Stomach (tissue), 9 donors: Measurements from ENCODE around the gene PRDM2. TPM values are rescaled to one million over a fixed set of nuclear protein-coding genes. Genes with fewer than 3 reads are reported as not detected.

Source experiments
- DNase-seq, 2 donors: peaks; one replicate each; pipeline versions ENCODE4 v3.0.0 to v3.0.0-alpha.2; 2013 to 2019
- H3K27ac ChIP-seq, 5 donors: fragments of 200-600 bp in 4 of 5; sonication (generic) in 4 of 5; one replicate each; pipeline ENCODE4 v1.5.1; 2013 to 2019; ENCODE audit warnings: mild to moderate bottlenecking in 1 of 5, moderate library complexity in 1 of 5
- H3K27me3 ChIP-seq, 3 donors: fragments of 200-600 bp; sonication (generic); one replicate each; pipeline ENCODE4 v1.5.1; 2017 to 2019; ENCODE audit warnings: mixed run types in 1 of 3
- H3K36me3 ChIP-seq, 4 donors: fragments of 200-600 bp; sonication (generic); 1 replicate in 3 of 4; 2 replicates in 1 of 4; pipeline ENCODE4 v1.5.1; 2016 to 2019
- H3K4me1 ChIP-seq, 4 donors: fragments of 200-600 bp; sonication (generic); one replicate each; pipeline ENCODE4 v1.5.1; 2016 to 2019
- H3K4me3 ChIP-seq, 4 donors: fragments of 200-600 bp; sonication (generic) in 3 of 4; one replicate each; pipeline ENCODE4 v1.5.1; 2016 to 2019; ENCODE audit warnings: mild to moderate bottlenecking in 1 of 4
- H3K9me3 ChIP-seq, 4 donors: fragments of 200-600 bp; sonication (generic); one replicate each; pipeline ENCODE4 v1.5.1; 2016 to 2019
- EP300 ChIP-seq: sonication (generic); formaldehyde crosslinking; IDR thresholded peaks from one replicate; pipeline ENCODE4 v1.6.1; 2017; ENCODE audit warnings: antibody characterized with exemption
- POLR2A ChIP-seq, 4 donors: fragments of 450-650 bp; IDR thresholded peaks; one replicate each; pipeline ENCODE4 v1.6.1; 2016; ENCODE audit warnings: antibody characterized with exemption in 4 of 4, control low read depth in 2 of 4, mild to moderate bottlenecking in 1 of 4, moderate library complexity in 1 of 4
- POLR2AphosphoS5 ChIP-seq, 3 donors: sonication (generic); formaldehyde crosslinking; IDR thresholded peaks; one replicate each; pipeline ENCODE4 v1.6.1; 2016; ENCODE audit warnings: antibody characterized with exemption in 3 of 3
- WGBS, 5 donors: extraction: QIAGEN DNeasy Blood & Tissue Kit in 3 of 5; methylation state at CpG; one replicate each; pipeline versions ENCODE4 v1.1.5 to v1.1.7; 2013 to 2018; 5-methylcytosine and 5-hydroxymethylcytosine counted together
- intact Hi-C: fragments of 100-400 bp; cut with DNase I; formaldehyde crosslinking; loops from one replicate; pipeline ENCODE4 v1.15.1; 2023; ENCODE audit warnings: low total_unique reads
- polyA plus RNA-seq, 3 donors: library from polyadenylated mRNA; stranded (reverse); fragments of 200-250 nt; gene quantifications; one replicate each; pipeline ENCODE4 v1.2.3, GENCODE V29; 2013
- total RNA-seq, 5 donors: library from RNA; depleted of rRNA; stranded (reverse); fragments of >200 nt; gene quantifications; one replicate each; pipeline versions ENCODE4 v1.1.0 to v1.2.3, GENCODE V29; 2014 to 2016
- TF ChIP-seq, protein P1 (sequence below), 7 experiments: fragments of 450-650 bp in 4 of 7; fragments of 200-600 bp in 3 of 7; sonication (generic) in 3 of 7; IDR thresholded peaks; one replicate each; pipeline ENCODE4 v1.5.1; 2016 to 2019; ENCODE audit warnings: antibody characterized with exemption in 7 of 7, control low read depth in 2 of 7, mild to moderate bottlenecking in 1 of 7
- donor health status: healthy with polysubstance abuse.
- donor health status: Bipolar disorder and iron deficiency.
- donor health status: healthy.

Gene PRDM2
- total and polyA plus RNA-seq, 8 donors, result 10.1 to 77.7 (median 24.8) TPM

DNA sequence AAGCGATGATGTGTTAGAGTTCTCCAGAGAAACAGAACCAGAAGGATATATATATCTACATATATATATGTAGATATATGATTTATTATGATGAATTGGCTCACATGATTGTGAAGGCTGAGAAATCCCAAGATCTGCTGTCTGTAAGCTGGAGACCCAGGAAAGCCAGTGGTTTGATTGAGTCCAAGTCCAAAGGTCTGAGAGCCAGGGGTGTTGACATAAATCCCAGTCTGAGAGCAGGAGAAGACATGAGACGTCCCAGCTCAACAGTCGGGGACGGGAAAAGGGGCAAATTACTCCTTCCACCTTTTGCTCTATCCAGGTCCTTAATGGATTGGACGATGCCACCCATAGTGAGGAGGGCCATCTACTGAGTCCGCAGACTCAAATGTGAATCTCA, 126.6 kb downstream of the PRDM2 start:
- Histone ChIP-seq H3K4me3 (no peak overlapping the region), H3K27ac (no peak overlapping the region), H3K27me3 (no peaks in the 10 kb centered on the region), H3K36me3 (peaks cover 0 to 38% (median 25%) of the 10 kb centered on the region in 4 donors), H3K9me3 (no peaks in the 10 kb centered on the region), H3K4me1 (peaks cover 0 to 22% (median 9%) of the 10 kb centered on the region in 4 donors)
- TF ChIP-seq, protein P1, sequence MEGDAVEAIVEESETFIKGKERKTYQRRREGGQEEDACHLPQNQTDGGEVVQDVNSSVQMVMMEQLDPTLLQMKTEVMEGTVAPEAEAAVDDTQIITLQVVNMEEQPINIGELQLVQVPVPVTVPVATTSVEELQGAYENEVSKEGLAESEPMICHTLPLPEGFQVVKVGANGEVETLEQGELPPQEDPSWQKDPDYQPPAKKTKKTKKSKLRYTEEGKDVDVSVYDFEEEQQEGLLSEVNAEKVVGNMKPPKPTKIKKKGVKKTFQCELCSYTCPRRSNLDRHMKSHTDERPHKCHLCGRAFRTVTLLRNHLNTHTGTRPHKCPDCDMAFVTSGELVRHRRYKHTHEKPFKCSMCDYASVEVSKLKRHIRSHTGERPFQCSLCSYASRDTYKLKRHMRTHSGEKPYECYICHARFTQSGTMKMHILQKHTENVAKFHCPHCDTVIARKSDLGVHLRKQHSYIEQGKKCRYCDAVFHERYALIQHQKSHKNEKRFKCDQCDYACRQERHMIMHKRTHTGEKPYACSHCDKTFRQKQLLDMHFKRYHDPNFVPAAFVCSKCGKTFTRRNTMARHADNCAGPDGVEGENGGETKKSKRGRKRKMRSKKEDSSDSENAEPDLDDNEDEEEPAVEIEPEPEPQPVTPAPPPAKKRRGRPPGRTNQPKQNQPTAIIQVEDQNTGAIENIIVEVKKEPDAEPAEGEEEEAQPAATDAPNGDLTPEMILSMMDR (IDR thresholded peaks at IDR 0.05), result no peak
- no peak for TF ChIP-seq POLR2A (IDR thresholded peaks at IDR 0.05)
- DNase-seq, result no peak
- WGBS, 5 donors, result 50 to 66% (median 58%) methylated on average over 6 of the region's 6 CpGs
- intact Hi-C loops, result no loop called here

GRCh38 chr1:13828454-13829151, 128.6 kb downstream of the PRDM2 start:
- TF ChIP-seq POLR2AphosphoS5 (IDR thresholded peaks at IDR 0.05) (no peak), POLR2A (IDR thresholded peaks at IDR 0.05) (no peak), EP300 (no peak)
- TF ChIP-seq, protein P1 (IDR thresholded peaks at IDR 0.05), result peak in 5 of 7 experiments; percentile 23 to 61 (median 53)
- whole genome bisulfite sequencing, 5 donors, result 31 to 43% (median 37%) methylated on average over 15 to 18 of the region's 18 CpGs
- Histone ChIP-seq H3K9me3 (no peaks in the 10 kb centered on the region), H3K4me1 (peaks cover 0 to 22% (median 9%) of the 10 kb centered on the region in 4 donors), H3K36me3 (peaks cover 0 to 20% (median 6%) of the 10 kb centered on the region in 4 donors), H3K4me3 (no peak overlapping the region), H3K27me3 (no peaks in the 10 kb centered on the region), H3K27ac (no peak overlapping the region)
- peak; percentile 63 to 80 for DNase-seq
- intact Hi-C loops, result no loop called here

DNA sequence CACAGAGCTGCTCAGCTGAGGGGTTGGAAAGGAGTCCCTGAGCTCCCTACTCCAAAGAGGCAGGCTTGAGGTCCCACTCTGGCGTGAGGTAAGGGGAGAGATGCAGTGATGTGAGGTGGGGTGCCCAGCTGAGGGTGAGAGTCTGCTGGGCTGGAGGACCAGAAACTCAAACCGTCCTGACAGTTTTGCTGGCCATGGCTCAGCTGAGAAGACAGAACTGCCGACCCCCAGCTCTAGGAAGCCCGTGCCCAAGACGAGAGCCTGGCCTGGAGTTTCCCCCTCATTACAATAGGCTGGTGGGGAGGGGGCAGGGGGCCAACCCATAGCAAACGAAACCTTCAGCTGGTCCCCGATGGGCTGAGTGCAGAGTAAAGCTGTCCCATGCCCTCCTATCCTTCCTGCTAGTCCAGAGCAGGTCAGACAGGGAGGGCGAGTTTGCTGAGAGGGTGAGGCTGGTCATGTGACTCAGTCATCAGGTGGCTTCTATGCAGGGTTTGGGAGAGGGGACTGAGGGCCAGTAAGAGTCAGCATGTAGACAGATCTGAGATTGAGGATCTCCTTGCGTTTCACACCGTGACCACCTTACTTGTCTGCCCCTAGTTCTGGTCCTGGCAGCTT, 129.3 kb downstream of the PRDM2 start:
- H3K36me3 ChIP-seq, result peaks cover 0 to 13% (median under 1%) of the 10 kb centered on the region in 4 donors
- no peak overlapping the region for H3K27ac ChIP-seq
- TF ChIP-seq, protein P1 (IDR thresholded peaks at IDR 0.05), result peak in 1 of 7 experiments; percentile 1
- TF ChIP-seq POLR2A (IDR thresholded peaks at IDR 0.05) (no peak), EP300 (no peak), POLR2AphosphoS5 (IDR thresholded peaks at IDR 0.05) (peak in 1 of 3 donors; percentile 21)
- peak in 1 of 2 donors; percentile 53 for DNase-seq
- no peak overlapping the region for H3K4me3 ChIP-seq
- WGBS, 5 donors, result 50 to 67% (median 55%) methylated on average over 9 to 10 of the region's 10 CpGs
- intact Hi-C loops, result no loop called here
- H3K4me1 ChIP-seq, result peaks cover 0 to 22% (median 9%) of the 10 kb centered on the region in 4 donors
- H3K27me3 ChIP-seq, result no peaks in the 10 kb centered on the region
- H3K9me3 ChIP-seq, result no peaks in the 10 kb centered on the region

DNA sequence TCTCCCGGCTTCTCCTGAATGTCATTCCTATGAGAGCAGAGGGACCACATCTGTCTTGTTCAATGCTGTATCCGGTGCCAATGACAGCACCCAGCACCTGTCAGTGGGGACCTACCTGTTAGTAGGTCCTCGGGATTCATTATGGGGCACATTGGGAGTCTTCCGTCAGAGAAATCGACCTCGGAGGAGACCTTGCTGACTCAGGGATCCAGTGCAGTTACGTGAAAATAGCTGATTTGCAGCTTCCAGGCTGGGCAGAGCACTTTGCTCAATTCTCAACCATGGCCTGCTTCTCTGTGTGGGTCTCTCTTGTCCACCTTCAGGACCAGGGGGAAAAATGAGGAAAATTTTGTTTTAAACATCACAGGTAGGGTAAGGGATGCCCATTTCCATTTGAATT, 130.2 kb downstream of the PRDM2 start:
- H3K9me3 ChIP-seq, result no peaks in the 10 kb centered on the region
- H3K4me3 ChIP-seq, result no peak overlapping the region
- 78 to 86% (median 83%) methylated on average over 7 of the region's 7 CpGs for WGBS, 5 donors
- H3K27ac ChIP-seq, result no peak overlapping the region
- TF ChIP-seq EP300, result no peak
- TF ChIP-seq POLR2AphosphoS5 (IDR thresholded peaks at IDR 0.05), result no peak
- peaks cover 0 to 22% (median 9%) of the 10 kb centered on the region in 4 donors for H3K4me1 ChIP-seq
- no peak for DNase-seq
- no peaks in the 10 kb centered on the region for H3K27me3 ChIP-seq
- peaks cover 0 to 4% (median 0%) of the 10 kb centered on the region in 4 donors for H3K36me3 ChIP-seq
- intact Hi-C loops, result no loop called here
